ENCODE measurements around the gene MT4. TPM values are rescaled to one million over a fixed set of nuclear protein-coding genes. Genes with fewer than 3 reads are reported as not detected.
A peak's percentile ranks its signal among the peaks of the same experiment; 100 is the strongest.

MT4 gene
- total and polyA plus RNA-seq, 12 donors = not detected

- intact Hi-C loops (cut with DNase I) = no loop called here
- Histone ChIP-seq H3K4me3 (no peak overlapping the region), H3K9me3 (replicated peaks in 1 of 3) (no peaks in the 10 kb centered on the region), H3K27me3 (no peaks in the 10 kb centered on the region), H3K27ac (no peak overlapping the region), H3K36me3 (replicated peaks in 1 of 2) (no peaks in the 10 kb centered on the region), H3K4me1 (replicated peaks in 1 of 2) (no peaks in the 10 kb centered on the region)
- TF ChIP-seq POLR2A (IDR thresholded peaks at IDR 0.05) (no peak), CTCF (IDR thresholded peaks at IDR 0.05) (no peak)
- DNase-seq = peak in 1 of 7 donors; percentile 6
- WGBS, 4 donors = 79 to 91% (median 85%) methylated on average over 4 of the region's 4 CpGs
These were observed 5.8 kb upstream of the MT4 start for GRCh38 chr16:56559109-56559508.

- no peak overlapping the region for H3K27ac ChIP-seq
- no peak for DNase-seq
- H3K4me3 ChIP-seq = no peak overlapping the region
- H3K4me1 ChIP-seq (replicated peaks in 1 of 2) = no peaks in the 10 kb centered on the region
- no peaks in the 10 kb centered on the region for H3K9me3 ChIP-seq (replicated peaks in 1 of 3)
- no peaks in the 10 kb centered on the region for H3K27me3 ChIP-seq
- intact Hi-C loops (cut with DNase I) = no loop called here
- TF ChIP-seq CTCF (IDR thresholded peaks at IDR 0.05) (no peak), POLR2A (IDR thresholded peaks at IDR 0.05) (no peak)
- 27 to 68% (median 48%) methylated on average over 1 of the region's 1 CpG for WGBS, 4 donors
- no peaks in the 10 kb centered on the region for H3K36me3 ChIP-seq (replicated peaks in 1 of 2)
These were observed 4.4 kb upstream of the MT4 start for GRCh38 chr16:56560447-56560846.

- Histone ChIP-seq H3K36me3 (replicated peaks in 1 of 2) (no peaks in the 10 kb centered on the region), H3K27ac (no peak overlapping the region), H3K27me3 (no peaks in the 10 kb centered on the region), H3K9me3 (replicated peaks in 1 of 3) (no peaks in the 10 kb centered on the region), H3K4me3 (no peak overlapping the region), H3K4me1 (replicated peaks in 1 of 2) (no peaks in the 10 kb centered on the region)
- 50 to 84% (median 69%) methylated on average over 1 of the region's 1 CpG for WGBS, 4 donors
- no peak for DNase-seq
- intact Hi-C loops (cut with DNase I) = no loop called here
- no peak for TF ChIP-seq POLR2A (IDR thresholded peaks at IDR 0.05)
These were observed 3.7 kb upstream of the MT4 start for GRCh38 chr16:56561126-56561525.

- TF ChIP-seq CTCF (IDR thresholded peaks at IDR 0.05) (no peak), POLR2A (IDR thresholded peaks at IDR 0.05) (no peak)
- WGBS, 4 donors = 83 to 94% (median 89%) methylated on average over 1 of the region's 1 CpG
- intact Hi-C loops (cut with DNase I) = no loop called here
- peak in 5 of 7 donors; percentile 32 to 69 (median 51) for DNase-seq
- Histone ChIP-seq H3K36me3 (replicated peaks in 1 of 2) (no peaks in the 10 kb centered on the region), H3K9me3 (replicated peaks in 1 of 3) (no peaks in the 10 kb centered on the region), H3K27ac (peak overlapping the region in 1 of 5 donors; percentile 6), H3K4me1 (replicated peaks in 1 of 2) (peaks cover 0 to 6% of the 10 kb centered on the region in 2 donors), H3K4me3 (no peak overlapping the region), H3K27me3 (no peaks in the 10 kb centered on the region)
These were observed 5.1 kb downstream of the MT4 start for GRCh38 chr16:56569971-56570370.

- TF ChIP-seq POLR2A (IDR thresholded peaks at IDR 0.05) = no peak
- no peak for TF ChIP-seq CTCF (IDR thresholded peaks at IDR 0.05)
- H3K27ac ChIP-seq = no peak overlapping the region
- peaks cover 0 to 6% of the 10 kb centered on the region in 2 donors for H3K4me1 ChIP-seq (replicated peaks in 1 of 2)
- H3K9me3 ChIP-seq (replicated peaks in 1 of 3) = no peaks in the 10 kb centered on the region
- H3K27me3 ChIP-seq = no peaks in the 10 kb centered on the region
- peak in 1 of 7 donors; percentile 41 for DNase-seq
- no peak overlapping the region for H3K4me3 ChIP-seq
- 88 to 93% (median 90%) methylated on average over 10 to 11 of the region's 11 CpGs for WGBS, 4 donors
- H3K36me3 ChIP-seq (replicated peaks in 1 of 2) = no peaks in the 10 kb centered on the region
- intact Hi-C loops (cut with DNase I) = no loop called here
These were observed 6.7 kb downstream of the MT4 start for GRCh38 chr16:56571525-56571924.
